Brain microvascular endothelial cell (primary cell): ENCODE data around the gene PHF2.

ENCODE experiments used
- DNase-seq: peaks from one replicate; pipeline ENCODE4 v3.0.0-alpha.2; 2020
- H3K27ac ChIP-seq: fragments of 250-450 bp; sonication (Bioruptor Pico); 2 replicates; pipeline ENCODE4 v1.5.1; 2020; ENCODE audit warnings: mild to moderate bottlenecking, moderate library complexity
- H3K27me3 ChIP-seq: fragments of 250-450 bp; sonication (Bioruptor Pico); replicated peaks from 2 replicates; pipeline ENCODE4 v1.5.1; 2020; ENCODE audit warnings: mild to moderate bottlenecking
- H3K36me3 ChIP-seq: fragments of 250-450 bp; sonication (Bioruptor Pico); replicated peaks from 2 replicates; pipeline ENCODE4 v1.5.1; 2020; ENCODE audit warnings: mild to moderate bottlenecking
- H3K4me3 ChIP-seq: 2 replicates; pipeline ENCODE4 v1.5.1; 2011; ENCODE audit warnings: low read depth, mild to moderate bottlenecking, control low read depth, low read length, moderate library complexity
- CTCF ChIP-seq: IDR thresholded peaks from 2 replicates; pipeline ENCODE4 v1.5.1; 2011; ENCODE audit warnings: low read depth, mild to moderate bottlenecking, moderate library complexity, low read length, control low read depth, inconsistent platforms; ENCODE audit errors: missing control alignments
- in situ Hi-C: cut with HindIII; loops from 2 replicates; pipeline ENCODE4 v1.10.0; 2017; ENCODE audit warnings: low sequenced_read_pairs, low pct_ligation_motif_present

The PHF2 gene

GRCh38 chr9:93540305-93540704 lies 36.1 kb upstream of the PHF2 start:
- no peak overlapping the region for H3K27ac ChIP-seq
- H3K36me3 ChIP-seq = peaks cover 39% of the 10 kb centered on the region
- H3K27me3 ChIP-seq = no peaks in the 10 kb centered on the region
- no peak for TF ChIP-seq CTCF
- in situ Hi-C loops = no loop called here
- no peak for DNase-seq
- no peak overlapping the region for H3K4me3 ChIP-seq

GRCh38 chr9:93541005-93541404 lies 35.4 kb upstream of the PHF2 start:
- H3K27me3 ChIP-seq = no peaks in the 10 kb centered on the region
- no peak overlapping the region for H3K27ac ChIP-seq
- no peak overlapping the region for H3K4me3 ChIP-seq
- no peak for TF ChIP-seq CTCF
- DNase-seq = no peak
- H3K36me3 ChIP-seq = peaks cover 39% of the 10 kb centered on the region
- in situ Hi-C loops = no loop called here

GRCh38 chr9:93541581-93542349 lies 34.6 kb upstream of the PHF2 start:
- Histone ChIP-seq H3K27me3 (no peaks in the 10 kb centered on the region), H3K27ac (no peak overlapping the region), H3K36me3 (peaks cover 43% of the 10 kb centered on the region), H3K4me3 (no peak overlapping the region)
- no peak for TF ChIP-seq CTCF
- no peak for DNase-seq
- in situ Hi-C loops = no loop called here

GRCh38 chr9:93543117-93543516 lies 33.3 kb upstream of the PHF2 start:
- Histone ChIP-seq H3K27me3 (no peaks in the 10 kb centered on the region), H3K36me3 (peaks cover 43% of the 10 kb centered on the region), H3K27ac (no peak overlapping the region), H3K4me3 (no peak overlapping the region)
- in situ Hi-C loops = no loop called here
- DNase-seq = no peak
- no peak for TF ChIP-seq CTCF

GRCh38 chr9:93546356-93546755 lies 30.0 kb upstream of the PHF2 start:
- H3K36me3 ChIP-seq = peaks cover 34% of the 10 kb centered on the region
- in situ Hi-C loops = no loop called here
- no peak for DNase-seq
- no peaks in the 10 kb centered on the region for H3K27me3 ChIP-seq
- H3K27ac ChIP-seq = no peak overlapping the region
- H3K4me3 ChIP-seq = no peak overlapping the region
- no peak for TF ChIP-seq CTCF

- H3K36me3 ChIP-seq = peaks cover 35% of the 10 kb centered on the region
- no peak overlapping the region for H3K27ac ChIP-seq
- no peak for TF ChIP-seq CTCF
- in situ Hi-C loops = no loop called here
- H3K4me3 ChIP-seq = no peak overlapping the region
- no peak for DNase-seq
- no peaks in the 10 kb centered on the region for H3K27me3 ChIP-seq
Observed at GRCh38 chr9:93549611-93550010, 26.8 kb upstream of the PHF2 start.
